Activated CD8-positive, alpha-beta T cell treated with anti-CD3 and anti-CD28 coated beads, Interleukin-2, amount 10 ng/mL, durations not matched to agents 7 days and 5 days (primary cell): Measurements from ENCODE around the gene PXN. TPM values are rescaled to one million over a fixed set of nuclear protein-coding genes. Genes with fewer than 3 reads are reported as not detected.
A peak's percentile ranks its signal among the peaks of the same experiment; 100 is the strongest.
"Not testable (repeated sequence)": the region's sequence is repeated elsewhere in the genome, so short reads cannot be mapped to it uniquely, and the experiment has no call there.

Source experiments
- ATAC-seq: fragments of 150-1000 bp; cut with Tn5 transposase; one replicate; pipeline ENCODE4 v1.10.0; 2021; ENCODE audit warnings: moderate library complexity
- CTCF ChIA-PET: fragments of 350-600 bp; sonication (Branson Sonifier 250); formaldehyde crosslinking; loops from one replicate; lab custom pipeline; 2021; ENCODE audit warnings: antibody characterized with exemption; lab: Charles Lee
- POLR2A ChIA-PET: fragments of 350-600 bp; sonication (Branson Sonifier 250); formaldehyde crosslinking; loops from one replicate; lab custom pipeline; 2021; ENCODE audit warnings: antibody characterized with exemption; lab: Charles Lee
- DNase-seq: peaks from one replicate; pipeline ENCODE4 v3.0.0-alpha.2; 2020
- H3K27ac Mint-ChIP-seq: one replicate; pipeline ENCODE4 v1.8.0; 2021; ENCODE audit warnings: mild to moderate bottlenecking, mixed read lengths
- H3K27me3 Mint-ChIP-seq: one replicate; pipeline ENCODE4 v1.8.0; 2021; ENCODE audit warnings: low read depth, mixed read lengths
- H3K36me3 Mint-ChIP-seq: one replicate; pipeline ENCODE4 v1.8.0; 2021; ENCODE audit warnings: low read depth, mixed read lengths
- H3K4me1 Mint-ChIP-seq: one replicate; pipeline ENCODE4 v1.8.0; 2021; ENCODE audit warnings: low read depth, mixed read lengths
- H3K4me3 Mint-ChIP-seq: one replicate; pipeline ENCODE4 v1.8.0; 2021; ENCODE audit warnings: mild to moderate bottlenecking, mixed read lengths
- H3K9me3 Mint-ChIP-seq: one replicate; pipeline ENCODE4 v1.8.0; 2022; ENCODE audit warnings: mixed read lengths; ENCODE audit not compliant: insufficient read depth
- total RNA-seq, 2 experiments: library from RNA; stranded (reverse); gene quantifications; one replicate each; pipeline ENCODE4 v1.2.3, GENCODE V29; 2021

Gene PXN
- total RNA-seq, 2 experiments from 2014 or later, result 123 to 127 TPM

DNA sequence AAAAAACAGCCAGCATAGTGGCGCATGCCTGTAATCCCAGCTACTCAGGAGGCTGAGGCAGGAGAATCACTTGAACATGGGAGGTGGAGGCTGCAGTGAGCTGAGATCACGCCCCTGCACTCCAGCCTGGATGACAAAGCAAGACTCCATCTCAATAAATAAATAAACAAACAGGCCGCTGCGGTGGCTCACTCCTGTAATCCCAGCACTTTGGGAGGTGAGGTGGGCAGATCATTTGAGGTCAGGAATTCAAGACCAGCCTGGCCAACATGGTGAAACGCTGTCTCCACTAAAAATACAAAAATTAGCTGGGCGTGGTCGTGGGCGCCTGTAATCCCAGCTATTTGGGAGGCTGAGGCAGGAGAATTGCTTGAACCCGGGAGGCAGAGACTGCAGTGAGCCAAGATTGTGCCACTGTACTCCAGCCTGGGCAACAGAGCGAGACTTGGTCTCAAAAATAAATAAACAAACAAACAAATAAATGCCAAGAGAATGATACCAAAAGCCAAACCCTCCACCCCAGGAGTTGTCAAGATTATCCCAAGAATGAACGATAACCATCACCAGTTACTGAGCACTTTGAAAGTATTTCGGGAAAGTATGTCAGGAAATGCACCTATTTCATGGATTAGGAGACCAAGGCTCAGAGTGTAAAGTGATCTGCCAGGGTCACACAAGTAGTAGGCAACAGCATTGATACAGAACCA is 14.0 kb downstream of the PXN start:
- POLR2A ChIA-PET, result interaction anchor here (0.8 to 9.8 kb wide), 10 partner anchors 11 to 51 kb away, joined by 3 to 113 read pairs (median 10); partner anchors contain the start of genes PXN, RNU4-1, RNU4-2 and RPLP0

DNA sequence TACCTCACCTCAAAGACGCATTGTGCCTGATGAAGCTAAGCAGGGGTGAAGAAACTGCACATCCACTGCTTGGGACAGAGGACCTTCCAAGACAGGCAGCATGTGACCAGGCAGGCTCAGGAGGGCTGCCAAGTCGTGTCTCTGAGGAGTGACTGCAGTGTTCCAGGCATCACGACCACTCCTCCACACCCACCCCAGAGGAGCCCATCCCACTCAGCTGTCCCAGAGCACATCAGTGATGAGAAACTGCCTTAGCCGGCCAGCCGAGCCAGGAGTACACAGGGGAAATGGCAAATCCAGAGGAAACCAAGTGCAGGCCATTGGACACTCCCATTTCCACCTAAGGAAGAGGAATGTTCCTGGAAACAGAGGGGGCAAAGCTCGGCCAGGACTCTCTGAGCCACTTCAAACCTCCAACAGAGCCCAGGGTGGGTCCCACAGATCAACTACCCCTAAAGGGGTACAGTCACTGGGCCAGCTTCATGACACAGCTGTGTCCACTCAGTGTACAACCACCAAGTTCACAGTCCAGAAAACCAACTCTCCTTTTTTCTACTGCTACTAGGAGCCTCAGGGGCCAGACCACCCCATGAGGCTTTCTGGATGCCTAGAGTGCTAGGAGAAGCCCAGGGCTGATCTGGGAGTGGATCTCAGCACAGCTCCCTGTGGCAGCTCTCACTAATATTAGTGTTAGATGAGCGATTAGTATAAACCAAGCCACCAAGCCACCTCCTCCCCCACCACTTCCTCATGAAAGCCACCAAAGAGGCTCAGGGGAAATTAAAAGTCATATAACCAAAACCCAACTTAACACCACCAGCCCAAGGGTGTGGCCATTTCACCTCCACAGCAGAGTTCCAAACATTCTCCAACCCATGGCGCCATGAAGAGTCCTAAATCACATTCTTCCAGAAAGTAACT is 15.4 kb downstream of the PXN start:
- peak; percentile 10 for ATAC-seq
- ChIA-PET POLR2A (interaction anchor here (0.8 to 9.8 kb wide), 8 partner anchors 12 to 133 kb away, joined by 3 to 113 read pairs (median 8); partner anchors contain the start of genes PXN, RAB35, RNU4-1 and RNU4-2), CTCF (interaction anchor here (1.4 to 24.5 kb wide), 6 partner anchors 10 to 49 kb away, joined by 3 to 922 read pairs (median 22); partner anchors contain the start of genes PXN and RPLP0)
- DNase-seq, result peak; percentile 72
- Mint-ChIP-seq H3K36me3 (peaks cover 59% of the 10 kb centered on the region), H3K27me3 (peaks cover 10% of the 10 kb centered on the region), H3K4me3 (peak overlapping the region; percentile 67), H3K9me3 (no peaks in the 10 kb centered on the region), H3K27ac (peak overlapping the region; percentile 90), H3K4me1 (peaks cover 77% of the 10 kb centered on the region)

More for the DNA sequence above, 14.0 kb downstream of the PXN start:
- ATAC-seq, H3K27me3 Mint-ChIP-seq, DNase-seq, H3K9me3 Mint-ChIP-seq: not testable (repeated sequence)
- H3K36me3 Mint-ChIP-seq, result peaks cover 65% of the 10 kb centered on the region
- peak overlapping the region; percentile 88 for H3K27ac Mint-ChIP-seq
- H3K4me3 Mint-ChIP-seq, result peak overlapping the region; percentile 60
- CTCF ChIA-PET, result interaction anchor here (0.6 to 24.5 kb wide), 6 partner anchors 10 to 178 kb away, joined by 3 to 922 read pairs (median 30); partner anchors contain the start of genes PXN and RPLP0
- peaks cover 82% of the 10 kb centered on the region for H3K4me1 Mint-ChIP-seq

DNA sequence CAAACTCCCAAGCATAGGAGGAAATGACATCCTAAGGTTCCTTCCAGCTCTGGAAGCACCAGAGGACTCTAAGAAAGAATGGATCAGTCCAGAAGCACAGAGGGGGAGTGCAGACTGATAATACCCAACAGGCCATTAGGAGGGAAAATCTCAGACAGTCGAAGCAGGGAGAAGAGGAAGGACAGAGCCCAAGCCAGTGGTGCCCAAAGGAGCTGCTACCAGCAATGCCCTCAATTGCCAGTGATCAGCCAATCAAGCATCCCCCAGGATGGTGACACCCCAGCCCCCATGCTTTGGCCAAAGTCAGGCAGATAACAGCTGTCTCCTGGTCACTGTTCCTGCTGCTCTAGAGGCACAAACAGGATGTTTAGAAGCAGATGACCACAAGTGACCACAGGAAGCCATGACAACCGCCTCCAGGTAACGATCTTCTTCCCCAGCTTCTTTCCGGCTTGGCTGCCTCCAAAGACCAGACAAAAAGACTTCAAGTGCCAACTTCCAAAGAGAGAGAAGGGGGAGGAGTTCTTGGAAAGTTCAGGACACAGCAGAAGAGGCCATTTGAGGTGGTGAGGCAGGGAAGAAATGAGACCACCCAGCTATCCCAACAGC is 16.2 kb downstream of the PXN start:
- Mint-ChIP-seq H3K9me3 (no peaks in the 10 kb centered on the region), H3K27me3 (peaks cover 12% of the 10 kb centered on the region), H3K27ac (peak overlapping the region; percentile 90), H3K36me3 (peaks cover 56% of the 10 kb centered on the region), H3K4me3 (peak overlapping the region; percentile 67), H3K4me1 (peaks cover 74% of the 10 kb centered on the region)
- DNase-seq (no peak), ATAC-seq (no peak)
- ChIA-PET CTCF (interaction anchor here (1.4 to 24.5 kb wide), 6 partner anchors 9 to 48 kb away, joined by 3 to 922 read pairs (median 22); partner anchors contain the start of genes PXN and RPLP0), POLR2A (interaction anchor here (0.8 to 9.8 kb wide), 7 partner anchors 11 to 132 kb away, joined by 3 to 113 read pairs (median 10); partner anchors contain the start of genes PXN, RAB35, RNU4-1 and RNU4-2)

- Mint-ChIP-seq H3K27me3 (peaks cover 12% of the 10 kb centered on the region), H3K27ac (no peak overlapping the region), H3K4me1 (peaks cover 61% of the 10 kb centered on the region), H3K4me3 (no peak overlapping the region), H3K36me3 (peaks cover 50% of the 10 kb centered on the region), H3K9me3 (no peaks in the 10 kb centered on the region)
- no peak for DNase-seq
- ATAC-seq, result no peak
- ChIA-PET CTCF (interaction anchor here (1.6 to 24.5 kb wide), 3 partner anchors 10 to 19 kb away, joined by 4 to 922 read pairs (median 6); no protein-coding TSS in a partner anchor), POLR2A (interaction anchor here (1.6 to 9.8 kb wide), 2 partner anchors 45 to 47 kb away, joined by 10 to 113 read pairs; partner anchors contain the start of genes RNU4-1, RNU4-2 and RPLP0)
Observed at GRCh38 chr12:120247621-120248030, 17.9 kb downstream of the PXN start.

DNA sequence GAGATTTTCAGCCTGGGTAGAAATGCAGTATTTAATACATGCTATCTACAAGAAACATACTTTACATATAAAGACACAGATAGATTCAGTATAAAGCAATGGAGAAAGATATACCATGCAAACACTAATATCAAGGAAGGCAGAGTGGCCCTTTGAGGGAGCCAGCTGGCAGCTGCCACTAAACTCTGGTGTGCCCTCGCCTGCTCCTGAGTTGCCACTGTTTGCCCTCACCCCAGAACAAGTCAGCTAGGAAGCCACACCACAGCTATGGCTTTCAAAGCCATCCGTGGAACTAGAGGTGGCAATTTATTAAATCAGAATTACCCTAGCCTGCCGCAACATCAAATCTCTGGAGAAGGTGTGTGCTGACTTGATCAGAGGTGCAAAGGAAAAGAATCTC is 18.3 kb downstream of the PXN start:
- Mint-ChIP-seq H3K27ac (no peak overlapping the region), H3K9me3 (no peaks in the 10 kb centered on the region), H3K36me3 (peaks cover 49% of the 10 kb centered on the region), H3K27me3 (peaks cover 12% of the 10 kb centered on the region), H3K4me1 (peaks cover 56% of the 10 kb centered on the region), H3K4me3 (no peak overlapping the region)
- ChIA-PET CTCF (interaction anchor here (1.6 to 24.5 kb wide), 3 partner anchors 10 to 18 kb away, joined by 4 to 922 read pairs (median 6); no protein-coding TSS in a partner anchor), POLR2A (interaction anchor here (0.5 to 9.8 kb wide), 3 partner anchors 13 to 46 kb away, joined by 3 to 113 read pairs (median 10); partner anchors contain the start of genes RNU4-1, RNU4-2 and RPLP0)
- DNase-seq (no peak), ATAC-seq (no peak)

GRCh38 chr12:120246705-120247104 is 18.8 kb downstream of the PXN start:
- CTCF ChIA-PET, result interaction anchor here (1.6 to 24.5 kb wide), 3 partner anchors 9 to 18 kb away, joined by 4 to 922 read pairs (median 6); no protein-coding TSS in a partner anchor
- POLR2A ChIA-PET, result interaction anchor here (0.5 to 9.8 kb wide), 3 partner anchors 13 to 46 kb away, joined by 3 to 113 read pairs (median 10); partner anchors contain the start of genes RNU4-1, RNU4-2 and RPLP0
- H3K4me3 Mint-ChIP-seq, ATAC-seq, H3K27ac Mint-ChIP-seq, H3K9me3 Mint-ChIP-seq, DNase-seq: not testable (repeated sequence)
- peaks cover 12% of the 10 kb centered on the region for H3K27me3 Mint-ChIP-seq
- H3K36me3 Mint-ChIP-seq, result peaks cover 47% of the 10 kb centered on the region
- peaks cover 52% of the 10 kb centered on the region for H3K4me1 Mint-ChIP-seq

DNA sequence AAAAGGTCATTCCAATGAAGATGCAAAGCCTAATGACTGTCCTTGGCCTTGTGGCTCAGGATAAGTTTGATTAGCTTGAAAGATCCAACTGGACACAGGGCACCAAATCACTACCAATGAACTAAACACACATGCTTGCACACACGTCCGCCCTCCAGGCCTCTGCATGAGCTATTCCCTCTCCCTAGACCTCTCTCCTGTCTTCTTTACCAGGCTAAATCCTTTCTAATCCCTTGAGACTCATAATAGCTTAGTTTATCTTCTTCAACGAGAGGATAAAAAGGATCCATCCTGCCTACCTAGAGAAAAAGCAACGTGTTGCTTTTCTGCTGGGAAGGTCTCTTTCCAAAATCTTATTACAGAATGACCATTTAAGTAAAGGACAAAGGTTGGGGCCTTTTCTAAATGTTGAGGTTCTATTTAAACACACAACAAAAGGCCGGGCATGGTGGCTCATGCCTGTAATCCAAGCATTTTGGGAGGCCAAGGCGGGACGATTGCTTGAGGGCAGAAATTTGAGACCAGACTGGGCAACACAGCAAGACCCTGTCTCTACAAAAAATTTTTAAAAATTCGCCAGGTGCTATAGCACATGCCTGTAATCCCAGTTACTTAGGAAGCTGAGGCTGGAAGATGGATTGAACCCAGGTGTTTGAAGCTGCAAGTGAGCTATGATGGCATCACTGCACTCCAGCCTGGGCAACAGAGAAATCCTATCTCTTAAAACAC is 22.4 kb downstream of the PXN start:
- Mint-ChIP-seq H3K9me3 (no peaks in the 10 kb centered on the region), H3K27me3 (peaks cover 2% of the 10 kb centered on the region), H3K4me3 (no peak overlapping the region), H3K4me1 (peaks cover 42% of the 10 kb centered on the region), H3K27ac (no peak overlapping the region), H3K36me3 (peaks cover 29% of the 10 kb centered on the region)
- DNase-seq (no peak), ATAC-seq (no peak)
- ChIA-PET POLR2A (interaction anchor here (1.2 to 9.2 kb wide), 2 partner anchors 48 to 49 kb away, joined by 4 to 80 read pairs; partner anchors contain the start of genes RNU4-1 and RNU4-2), CTCF (interaction anchor here (1.6 to 2.6 kb wide), 4 partner anchors 8 to 22 kb away, joined by 7 to 23 read pairs (median 12); partner anchors contain the start of gene PXN)

- peaks cover 40% of the 10 kb centered on the region for H3K4me1 Mint-ChIP-seq
- H3K27me3 Mint-ChIP-seq, result peaks cover 2% of the 10 kb centered on the region
- ATAC-seq (no peak), DNase-seq (no peak)
- POLR2A ChIA-PET, result interaction anchor here (9.2 kb wide), 1 partner anchor 50 kb away, joined by 80 read pairs; the partner anchor contains the start of genes RNU4-1 and RNU4-2
- no peaks in the 10 kb centered on the region for H3K9me3 Mint-ChIP-seq
- H3K4me3 Mint-ChIP-seq, result no peak overlapping the region
- CTCF ChIA-PET, result interaction anchor here (2.6 kb wide), 2 partner anchors 11 to 14 kb away, joined by 15 to 23 read pairs; no protein-coding TSS in a partner anchor
- H3K27ac Mint-ChIP-seq, result no peak overlapping the region
- H3K36me3 Mint-ChIP-seq, result peaks cover 26% of the 10 kb centered on the region
Observed at GRCh38 chr12:120242275-120242799, 23.2 kb downstream of the PXN start.

DNA sequence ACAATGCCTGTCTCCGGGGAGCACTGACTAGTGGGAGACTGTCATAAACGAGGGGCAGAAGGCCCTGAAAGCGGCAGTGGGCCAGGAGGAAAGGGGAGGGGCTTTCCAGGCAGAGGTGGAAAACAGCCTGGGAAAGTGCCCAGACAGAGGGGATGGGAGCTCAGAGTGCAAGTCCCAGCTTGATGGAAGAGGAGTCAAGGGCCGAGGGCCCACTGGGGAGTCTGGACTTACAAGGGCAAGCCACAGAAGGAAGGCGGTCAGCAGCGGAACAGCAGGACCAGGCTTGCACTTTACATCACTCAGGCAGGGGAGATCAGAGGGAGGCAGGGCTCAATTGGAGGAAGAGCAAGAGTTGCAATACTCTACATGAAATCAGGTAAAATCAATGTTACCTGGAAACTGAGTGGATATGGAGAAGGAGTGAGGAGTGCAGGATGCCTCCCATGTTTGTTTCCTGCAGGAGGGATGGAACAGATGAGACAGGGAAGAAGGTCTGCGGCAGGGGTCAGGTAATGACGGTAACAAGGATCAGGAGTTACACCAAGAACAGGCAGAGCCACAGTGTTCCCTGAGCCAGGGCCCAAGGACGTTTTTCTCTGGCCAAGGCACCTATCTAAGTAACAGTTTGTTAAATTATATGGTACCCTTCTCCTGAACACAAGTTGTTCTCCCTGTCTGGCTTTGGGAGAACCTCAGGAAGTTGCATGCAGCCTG is 23.8 kb downstream of the PXN start:
- Mint-ChIP-seq H3K36me3 (peaks cover 26% of the 10 kb centered on the region), H3K27me3 (peaks cover 2% of the 10 kb centered on the region), H3K9me3 (no peaks in the 10 kb centered on the region), H3K4me3 (no peak overlapping the region), H3K27ac (no peak overlapping the region), H3K4me1 (peaks cover 40% of the 10 kb centered on the region)
- ATAC-seq (no peak), DNase-seq (no peak)
- ChIA-PET POLR2A (interaction anchor here (2.3 to 9.2 kb wide), 2 partner anchors 9 to 50 kb away, joined by 9 to 80 read pairs; partner anchors contain the start of genes RNU4-1 and RNU4-2), CTCF (interaction anchor here (1.0 to 2.6 kb wide), 4 partner anchors 10 to 24 kb away, joined by 3 to 23 read pairs (median 10); partner anchors contain the start of gene PXN)
